ENCODE results near the gene OSBPL8. TPM values are rescaled to one million over a fixed set of nuclear protein-coding genes. Genes with fewer than 3 reads are reported as not detected.
A peak's percentile ranks its signal among the peaks of the same experiment; 100 is the strongest.
"Not testable (repeated sequence)": the region's sequence is repeated elsewhere in the genome, so short reads cannot be mapped to it uniquely, and the experiment has no call there.

OSBPL8 gene
- total RNA-seq, 1 donor from 2014 or later = 62.6 TPM

GRCh38 chr12:76348079-76348901, 211.3 kb downstream of the OSBPL8 start, which contains the start of gene BBS10:
BBS10 (minus strand) TSS chr12:76348415; CDS start chr12:76348358, 57 bp downstream.
- peak; percentile 96 for ATAC-seq

- ATAC-seq = peak; percentile 51
Measured at GRCh38 chr12:76346798-76347420, 212.7 kb downstream of the OSBPL8 start.

DNA sequence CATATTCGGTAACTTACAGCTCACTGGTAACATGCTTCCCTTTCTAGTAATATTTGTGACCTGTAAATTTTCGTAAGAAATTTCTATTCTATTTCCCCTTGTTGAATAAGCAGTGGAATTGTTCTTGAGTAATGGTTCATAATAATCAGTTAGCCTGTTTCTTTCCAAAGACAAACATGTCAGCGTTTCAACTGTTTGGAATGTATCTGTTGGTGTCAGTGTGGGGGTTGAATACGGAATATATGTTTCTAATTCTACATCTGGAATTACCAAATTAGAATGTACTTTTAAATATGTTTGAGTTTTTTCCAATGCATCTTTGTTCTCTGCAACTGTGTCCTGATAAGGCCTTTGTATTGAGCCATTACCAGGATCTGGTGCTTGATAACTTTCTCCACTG, 213.3 kb downstream of the OSBPL8 start:
- no peak for ATAC-seq

DNA sequence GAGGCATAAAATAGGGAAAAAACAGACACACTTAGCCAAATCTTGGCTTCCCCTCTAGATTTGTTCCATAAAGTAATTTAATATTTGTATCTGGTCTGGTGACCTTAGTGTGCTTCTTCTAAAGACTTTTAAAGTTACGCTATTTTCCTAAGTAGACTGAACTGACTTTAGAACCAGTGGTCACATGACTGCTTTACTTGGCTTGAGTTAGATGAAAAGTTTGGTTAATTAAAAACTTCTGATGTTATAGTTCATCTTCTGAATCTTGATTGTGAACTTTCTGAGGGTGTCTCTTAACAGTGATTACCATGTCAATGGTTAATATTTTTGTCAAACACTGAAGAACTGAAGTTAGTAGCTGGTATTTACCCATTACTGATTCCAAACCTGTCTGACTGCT, 214.0 kb downstream of the OSBPL8 start:
- ATAC-seq = no peak

DNA sequence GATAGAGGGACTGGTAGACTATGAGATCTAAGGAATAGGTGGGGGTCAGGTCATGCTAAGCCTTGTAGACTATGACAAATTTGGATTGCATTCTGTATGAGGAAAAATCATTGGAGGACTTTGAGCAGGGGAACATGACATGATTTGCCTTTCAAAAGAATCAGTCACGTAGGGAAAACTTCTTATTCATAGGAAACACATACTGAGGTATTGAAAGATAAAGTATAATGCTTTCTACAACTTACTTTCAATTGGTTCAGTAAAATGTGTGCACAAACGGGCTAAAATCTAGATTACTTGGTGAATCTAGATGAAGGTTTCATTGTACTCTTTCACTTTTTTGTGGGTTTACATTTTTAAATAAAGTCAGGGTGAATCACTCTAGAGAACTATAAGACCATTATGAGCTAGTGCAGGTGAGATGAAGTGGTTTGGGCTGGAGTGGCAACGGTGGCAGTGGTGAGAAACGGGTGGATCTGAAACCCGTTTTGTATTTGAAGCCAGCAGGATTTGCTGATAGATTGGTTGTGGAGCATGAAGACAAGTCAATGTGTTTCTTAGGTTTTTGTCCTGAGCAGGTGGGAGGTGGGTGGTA, 218.0 kb downstream of the OSBPL8 start:
- peak; percentile 86 for ATAC-seq

- no peak for ATAC-seq
Measured at GRCh38 chr12:76340680-76341435, 218.7 kb downstream of the OSBPL8 start.

DNA sequence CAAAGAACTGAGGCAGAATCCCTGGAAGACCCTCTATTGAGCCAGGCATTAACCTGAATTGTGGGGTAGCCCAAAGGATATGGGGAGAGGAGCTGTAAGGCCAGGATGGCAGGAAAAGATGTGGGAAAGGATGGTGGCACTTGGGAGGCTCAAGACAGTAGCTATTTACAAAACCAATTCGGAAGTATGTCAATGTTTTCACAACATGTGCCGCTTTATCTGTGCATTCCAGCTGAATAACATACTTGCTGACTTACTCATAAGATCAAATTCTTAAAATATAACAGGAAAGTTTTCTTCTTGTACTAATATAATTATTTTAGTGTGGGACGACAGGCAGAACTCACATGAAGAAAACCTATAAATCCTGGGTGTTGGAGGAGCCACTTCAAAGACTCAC, 222.0 kb downstream of the OSBPL8 start:
- no peak for ATAC-seq

GRCh38 chr12:76332606-76333005, 227.0 kb downstream of the OSBPL8 start:
- ATAC-seq = no peak

GRCh38 chr12:76329606-76330005, 230.0 kb downstream of the OSBPL8 start:
- no peak for ATAC-seq

GRCh38 chr12:76329159-76329558, 230.4 kb downstream of the OSBPL8 start:
- no peak for ATAC-seq

DNA sequence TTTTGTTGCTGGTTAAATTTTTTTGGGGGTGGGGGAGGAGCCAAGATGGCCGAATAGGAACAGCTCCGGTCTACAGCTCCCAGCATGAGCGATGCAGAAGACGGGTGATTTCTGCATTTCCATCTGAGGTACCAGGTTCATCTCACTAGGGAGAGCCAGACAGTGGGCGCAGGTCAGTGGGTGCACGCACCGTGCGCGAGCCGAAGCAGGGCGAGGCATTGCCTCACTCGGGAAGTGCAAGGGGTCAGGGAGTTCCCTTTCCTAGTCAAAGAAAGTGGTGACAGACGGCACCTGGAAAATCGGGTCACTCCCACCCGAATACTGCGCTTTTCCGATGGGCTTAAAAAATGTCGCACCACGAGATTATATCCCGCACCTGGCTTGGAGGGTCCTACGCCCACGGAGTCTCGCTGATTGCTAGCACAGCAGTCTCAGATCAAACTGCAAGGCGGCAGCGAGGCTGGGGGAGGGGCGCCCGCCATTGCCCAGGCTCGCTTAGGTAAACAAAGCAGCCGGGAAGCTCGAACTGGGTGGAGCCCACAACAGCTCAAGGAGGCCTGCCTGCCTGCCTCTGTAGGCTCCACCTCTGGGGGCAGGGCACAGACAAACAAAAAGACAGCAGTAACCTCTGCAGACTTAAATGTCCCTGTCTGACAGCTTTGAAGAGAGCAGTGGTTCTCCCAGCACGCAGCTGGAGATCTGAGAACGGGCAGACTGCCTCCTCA, 239.8 kb downstream of the OSBPL8 start:
- not testable (repeated sequence) for ATAC-seq

- ATAC-seq = no peak
Measured at GRCh38 chr12:76318773-76319594, 240.6 kb downstream of the OSBPL8 start.

GRCh38 chr12:76317976-76318375, 241.6 kb downstream of the OSBPL8 start:
- ATAC-seq = no peak

DNA sequence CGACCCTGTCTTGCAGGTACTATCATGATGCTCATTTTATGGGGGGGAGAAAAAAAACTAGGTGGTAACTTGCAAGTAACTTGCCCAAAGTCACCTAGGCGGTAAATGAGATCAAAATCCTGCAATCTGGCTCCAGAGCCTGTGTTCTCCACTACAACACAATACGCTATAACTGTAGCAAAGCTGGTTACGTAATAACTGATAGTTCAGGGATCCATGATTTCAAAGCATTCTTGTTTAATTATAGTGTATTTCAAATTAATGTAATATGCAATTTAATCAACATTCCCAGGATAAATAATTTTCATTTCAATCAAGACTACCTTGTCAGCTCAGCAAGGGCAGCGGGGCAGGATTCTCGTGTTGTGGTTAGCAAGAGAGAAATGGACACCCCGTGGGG, 243.1 kb downstream of the OSBPL8 start:
- ATAC-seq = no peak

DNA sequence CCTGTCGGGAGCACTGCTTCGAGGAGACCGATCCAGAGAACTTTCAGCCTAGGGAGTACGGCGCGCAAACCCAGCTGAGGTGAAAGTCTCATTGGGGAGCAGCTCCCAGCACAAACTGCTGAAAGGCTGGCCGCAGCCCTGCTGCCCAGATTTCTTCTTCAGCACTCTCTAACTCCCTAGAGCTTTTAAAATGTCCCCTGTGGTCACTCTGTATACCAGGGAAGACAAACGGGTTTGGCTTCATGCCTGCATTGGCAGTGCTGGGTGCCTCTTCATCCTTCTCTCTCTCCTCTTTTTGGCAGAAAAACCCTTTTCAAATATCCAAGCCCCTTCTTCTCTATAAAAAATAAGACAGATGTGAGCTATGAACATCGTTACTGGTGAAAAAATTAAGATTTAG, 246.3 kb downstream of the OSBPL8 start:
- no peak for ATAC-seq

- no peak for ATAC-seq
Measured at GRCh38 chr12:76312315-76312714, 247.3 kb downstream of the OSBPL8 start.

DNA sequence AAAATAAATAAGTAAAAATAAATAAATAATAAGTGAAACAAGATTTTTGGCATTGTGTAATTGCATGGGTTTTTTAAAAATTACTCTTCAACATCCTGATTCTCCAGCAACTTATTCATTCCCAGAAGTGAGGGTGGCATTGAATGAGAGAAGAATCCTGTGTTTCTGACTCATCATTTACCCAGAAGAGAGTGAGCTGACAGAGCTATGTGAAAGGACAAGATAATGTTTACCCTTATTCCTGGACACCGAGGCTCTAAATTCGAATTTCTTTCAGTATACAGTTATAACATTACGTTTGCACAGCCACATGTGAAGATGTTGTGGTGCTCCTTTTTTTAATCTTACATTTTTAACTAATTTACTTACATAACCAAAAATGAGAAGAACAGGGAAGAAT, 247.8 kb downstream of the OSBPL8 start:
- no peak for ATAC-seq

DNA sequence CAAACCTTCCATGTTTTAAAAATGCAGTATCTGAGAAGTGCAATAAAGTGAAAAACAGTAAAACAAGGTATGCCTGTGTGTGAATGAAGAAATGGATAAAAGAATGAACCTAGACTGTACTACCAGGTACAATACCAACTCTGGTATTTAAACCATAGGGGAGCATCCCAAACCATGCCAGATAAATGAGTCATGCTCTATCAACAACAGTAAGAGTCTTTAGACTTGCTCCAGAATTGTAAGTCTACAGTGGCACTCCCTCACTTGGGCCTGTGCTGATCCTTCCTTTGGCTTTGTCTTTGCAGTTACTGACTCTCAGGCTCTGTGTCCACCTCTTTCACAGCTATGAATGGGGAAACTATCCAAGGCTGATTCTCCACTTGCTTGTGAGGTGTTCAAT, 249.5 kb downstream of the OSBPL8 start:
- ATAC-seq = peak; percentile 87

GRCh38 chr12:76308866-76309265, 250.7 kb downstream of the OSBPL8 start:
- ATAC-seq = no peak

GRCh38 chr12:76307083-76307482, 252.5 kb downstream of the OSBPL8 start:
- no peak for ATAC-seq

DNA sequence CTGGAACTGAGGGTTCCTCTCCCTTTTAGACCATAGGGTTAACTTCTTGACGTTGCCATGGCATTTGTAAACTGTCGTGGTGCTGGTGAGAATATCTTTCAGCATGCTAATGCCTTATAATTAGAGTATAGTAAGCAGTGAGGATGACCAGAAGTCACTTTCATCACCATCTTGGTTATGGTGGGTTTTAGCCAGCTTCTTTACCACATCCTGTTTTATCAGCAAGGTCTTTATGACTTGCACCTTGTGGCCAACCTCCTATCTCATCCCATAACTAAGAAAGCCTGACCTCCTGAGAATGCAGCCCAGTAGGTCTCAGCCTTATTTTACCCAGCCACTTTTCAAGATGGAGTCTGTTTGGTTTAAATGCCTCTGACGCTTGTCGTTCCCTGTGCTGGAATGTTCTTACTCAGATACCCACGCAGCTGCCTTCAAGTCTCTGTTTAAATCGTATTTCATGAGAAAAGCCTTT, 255.5 kb downstream of the OSBPL8 start:
- ATAC-seq = no peak
